Caco-2 (cell line): Measurements from ENCODE around the gene SORCS2. TPM values are rescaled to one million over a fixed set of nuclear protein-coding genes. Genes with fewer than 3 reads are reported as not detected.
A peak's percentile ranks its signal among the peaks of the same experiment; 100 is the strongest.

ENCODE experiments used
- BruUV-seq: library from RNA; stranded (reverse); fragments of 400-500 nt; replicated peaks from 2 replicates; lab custom pipeline; 2021; lab: Mats Ljungman, UMichigan
- CTCF ChIA-PET: fragments of 300-600 bp; sonication (Branson Sonifier 250); formaldehyde crosslinking; loops from one replicate; lab custom pipeline; 2022; ENCODE audit warnings: antibody characterized with exemption; lab: Charles Lee
- POLR2A ChIA-PET: fragments of 300-600 bp; sonication (Branson Sonifier 250); formaldehyde crosslinking; loops from one replicate; lab custom pipeline; 2022; ENCODE audit warnings: antibody characterized with exemption; lab: Charles Lee
- DNase-seq, 2 experiments: peaks; one replicate each; pipeline versions ENCODE4 v3.0.0 to v3.0.0-alpha.2; 2020 to 2022
- H3K27me3 ChIP-seq: replicated peaks from 2 replicates; pipeline ENCODE4 v1.6.0; 2011; ENCODE audit warnings: low read length; ENCODE audit not compliant: control insufficient read depth, insufficient read depth
- H3K36me3 ChIP-seq: 2 replicates; pipeline ENCODE4 v1.5.1; 2011; ENCODE audit warnings: low read length; ENCODE audit not compliant: control insufficient read depth, insufficient read depth
- H3K4me1 ChIP-seq: fragments of 250-450 bp; sonication (Bioruptor Pico); 2 replicates; pipeline ENCODE4 v1.5.1; 2020; ENCODE audit warnings: mild to moderate bottlenecking
- H3K4me3 ChIP-seq: 2 replicates; pipeline ENCODE4 v1.5.1; 2011; ENCODE audit warnings: low read depth, mild to moderate bottlenecking, control low read depth, low read length
- H3K9me3 ChIP-seq: fragments of 250-450 bp; sonication (Bioruptor Pico); 2 replicates; pipeline ENCODE4 v1.5.1; 2020; ENCODE audit warnings: mild to moderate bottlenecking, moderate library complexity
- H3K27ac Mint-ChIP-seq: one replicate; pipeline ENCODE4 v1.8.0; 2022; ENCODE audit warnings: mixed read lengths; ENCODE audit not compliant: unreplicated experiment
- H3K27me3 Mint-ChIP-seq: one replicate; pipeline ENCODE4 v1.8.0; 2022; ENCODE audit warnings: mixed read lengths; ENCODE audit not compliant: insufficient read depth, unreplicated experiment
- H3K36me3 Mint-ChIP-seq: one replicate; pipeline ENCODE4 v1.8.0; 2022; ENCODE audit warnings: mild to moderate bottlenecking, mixed read lengths; ENCODE audit not compliant: insufficient read depth, unreplicated experiment
- H3K4me1 Mint-ChIP-seq: one replicate; pipeline ENCODE4 v1.8.0; 2022; ENCODE audit warnings: low read depth, mixed read lengths; ENCODE audit not compliant: unreplicated experiment
- H3K4me3 Mint-ChIP-seq: one replicate; pipeline ENCODE4 v1.8.0; 2022; ENCODE audit warnings: mild to moderate bottlenecking, moderate library complexity, mixed read lengths; ENCODE audit not compliant: unreplicated experiment
- H3K9me3 Mint-ChIP-seq: one replicate; pipeline ENCODE4 v1.8.0; 2022; ENCODE audit warnings: mixed read lengths; ENCODE audit not compliant: unreplicated experiment
- intact Hi-C: fragments of 100-400 bp; cut with micrococcal nuclease; formaldehyde crosslinking; loops from one replicate; pipeline ENCODE4 v1.10.0; 2022; ENCODE audit not compliant: unreplicated experiment
- total RNA-seq: library from RNA; stranded (reverse); gene quantifications from 2 replicates; pipeline ENCODE4 v1.2.3, GENCODE V29; 2022
- TF ChIP-seq, protein P1 (sequence below), 2 experiments: fragments of 200-600 bp in 1 of 2; IDR thresholded peaks; 1 replicate in 1 of 2; 2 replicates in 1 of 2; pipeline versions ENCODE4 v1.5.1 to v1.8.0; 2011 to 2022; ENCODE audit warnings: antibody characterized with exemption in 1 of 2, control low read depth in 1 of 2, inconsistent platforms in 1 of 2, low read depth in 1 of 2, low read length in 1 of 2, mild to moderate bottlenecking in 1 of 2, moderate library complexity in 1 of 2; ENCODE audit not compliant: insufficient read depth in 1 of 2, severe bottlenecking in 1 of 2, unreplicated experiment in 1 of 2

Gene SORCS2
- total RNA-seq, 1 experiment from 2014 or later = 1.6 TPM

DNA sequence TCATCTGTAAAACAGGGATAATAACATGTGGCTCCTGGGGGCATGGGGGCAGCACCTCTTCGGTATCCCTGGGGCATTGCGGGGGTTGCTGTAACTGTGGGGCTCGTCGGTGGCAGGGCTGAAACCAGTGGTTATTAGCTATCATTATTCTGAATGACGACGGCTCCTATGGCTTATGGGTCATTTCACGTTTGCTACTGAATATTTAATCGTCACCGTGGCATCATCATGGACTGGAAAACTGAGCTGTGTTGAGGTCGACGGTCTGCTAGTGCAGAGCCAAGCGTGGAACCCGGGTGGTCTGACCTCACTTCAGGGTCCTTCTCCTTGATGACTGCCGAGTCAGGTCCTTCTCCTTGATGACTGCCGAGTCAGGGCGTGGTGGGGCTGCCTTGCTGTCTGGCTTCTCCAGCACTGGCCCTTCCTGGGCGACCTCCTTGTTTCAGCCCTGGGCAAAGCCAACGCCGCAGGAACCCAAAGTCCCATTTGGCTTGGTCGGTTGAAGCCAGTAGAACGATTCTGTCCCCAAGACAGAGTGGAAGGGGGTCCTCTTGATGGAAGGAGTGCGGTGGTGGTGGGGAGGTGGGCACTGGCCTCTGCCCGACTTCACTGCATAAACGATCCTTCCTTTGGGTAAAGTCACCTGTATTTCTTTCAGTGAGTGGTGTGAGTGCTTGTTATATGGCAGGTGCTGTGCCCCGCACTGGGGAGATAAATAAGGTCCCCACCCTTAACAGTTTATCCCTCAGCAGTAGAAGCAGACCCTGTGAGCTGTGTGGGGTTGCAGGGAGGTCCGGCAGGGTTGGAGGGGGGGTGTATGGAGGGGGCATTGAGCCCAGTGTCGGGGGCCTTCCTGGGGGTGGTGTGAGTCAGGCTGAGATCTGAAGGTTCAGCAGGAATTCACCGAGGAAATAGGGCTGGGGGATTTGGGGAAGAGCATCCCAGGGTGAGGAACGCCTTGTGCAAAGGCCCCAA lies 201.6 kb downstream of the SORCS2 start:
- Mint-ChIP-seq H3K27ac (no peak overlapping the region), H3K4me1 (no peaks in the 10 kb centered on the region), H3K9me3 (no peaks in the 10 kb centered on the region), H3K27me3 (no peaks in the 10 kb centered on the region), H3K4me3 (no peak overlapping the region), H3K36me3 (peaks cover 9% of the 10 kb centered on the region)
- ChIA-PET CTCF (interaction anchor here (0.6 to 1.0 kb wide), 2 partner anchors 68 to 73 kb away, joined by 3 to 4 read pairs; no protein-coding TSS in a partner anchor), POLR2A (no interaction called here)
- DNase-seq = no peak
- no peaks in the 10 kb centered on the region for H3K36me3 ChIP-seq
- TF ChIP-seq, protein P1, sequence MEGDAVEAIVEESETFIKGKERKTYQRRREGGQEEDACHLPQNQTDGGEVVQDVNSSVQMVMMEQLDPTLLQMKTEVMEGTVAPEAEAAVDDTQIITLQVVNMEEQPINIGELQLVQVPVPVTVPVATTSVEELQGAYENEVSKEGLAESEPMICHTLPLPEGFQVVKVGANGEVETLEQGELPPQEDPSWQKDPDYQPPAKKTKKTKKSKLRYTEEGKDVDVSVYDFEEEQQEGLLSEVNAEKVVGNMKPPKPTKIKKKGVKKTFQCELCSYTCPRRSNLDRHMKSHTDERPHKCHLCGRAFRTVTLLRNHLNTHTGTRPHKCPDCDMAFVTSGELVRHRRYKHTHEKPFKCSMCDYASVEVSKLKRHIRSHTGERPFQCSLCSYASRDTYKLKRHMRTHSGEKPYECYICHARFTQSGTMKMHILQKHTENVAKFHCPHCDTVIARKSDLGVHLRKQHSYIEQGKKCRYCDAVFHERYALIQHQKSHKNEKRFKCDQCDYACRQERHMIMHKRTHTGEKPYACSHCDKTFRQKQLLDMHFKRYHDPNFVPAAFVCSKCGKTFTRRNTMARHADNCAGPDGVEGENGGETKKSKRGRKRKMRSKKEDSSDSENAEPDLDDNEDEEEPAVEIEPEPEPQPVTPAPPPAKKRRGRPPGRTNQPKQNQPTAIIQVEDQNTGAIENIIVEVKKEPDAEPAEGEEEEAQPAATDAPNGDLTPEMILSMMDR (IDR thresholded peaks at IDR 0.05; ENCODE audit: insufficient read depth in 1 of 2, low read depth in 1 of 2, low read length in 1 of 2, severe bottlenecking in 1 of 2, unreplicated experiment in 1 of 2) = no peak
- H3K27me3 ChIP-seq = no peaks in the 10 kb centered on the region
- BruUV-seq = no TSS peak
- H3K4me1 ChIP-seq = no peaks in the 10 kb centered on the region
- no peaks in the 10 kb centered on the region for H3K9me3 ChIP-seq
- H3K4me3 ChIP-seq = no peak overlapping the region
- intact Hi-C loops = loop anchor here (1.0 kb wide), 1 partner anchor 68 kb away; no protein-coding TSS in a partner anchor

DNA sequence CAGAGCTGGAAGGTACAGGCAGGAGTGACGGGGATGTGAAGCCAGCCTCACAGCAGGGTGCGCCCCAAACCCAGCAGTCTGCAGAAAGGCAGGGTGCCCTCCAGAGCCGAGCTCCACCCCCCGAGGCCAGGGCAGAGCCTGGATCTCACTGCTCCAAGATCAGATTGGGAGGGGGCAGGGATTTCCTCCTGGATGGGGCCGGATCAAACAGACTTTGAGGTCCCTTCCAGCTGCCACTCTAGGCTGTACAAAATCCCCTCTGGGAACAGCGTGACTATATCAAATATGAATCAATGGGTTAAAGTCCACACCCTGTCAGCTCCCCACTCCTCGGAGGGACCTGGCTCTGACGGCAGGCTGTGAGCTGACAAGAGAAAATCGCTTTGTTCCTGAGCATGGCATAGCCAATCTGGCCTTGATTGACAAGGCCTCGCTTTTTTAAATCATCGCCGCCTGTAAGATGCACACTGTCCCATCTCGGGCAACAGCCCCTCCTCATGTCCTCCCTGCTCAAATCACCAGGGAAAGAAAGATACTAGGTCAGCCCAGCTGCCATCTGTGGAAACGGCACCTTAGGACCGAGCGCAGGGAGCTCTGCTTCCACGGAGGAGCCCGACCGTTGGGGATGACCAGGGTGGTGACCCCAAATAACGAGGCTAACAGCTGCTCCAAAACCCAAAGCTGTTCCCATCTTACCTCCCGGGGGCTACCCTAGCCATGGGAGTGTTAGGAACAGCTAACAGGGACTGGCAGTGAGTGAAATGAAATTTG lies 202.5 kb downstream of the SORCS2 start:
- H3K4me3 ChIP-seq = no peak overlapping the region
- Mint-ChIP-seq H3K27me3 (no peaks in the 10 kb centered on the region), H3K36me3 (no peaks in the 10 kb centered on the region), H3K4me1 (no peaks in the 10 kb centered on the region), H3K9me3 (no peaks in the 10 kb centered on the region), H3K27ac (no peak overlapping the region), H3K4me3 (no peak overlapping the region)
- H3K4me1 ChIP-seq = no peaks in the 10 kb centered on the region
- intact Hi-C loops = loop anchor here (1.0 kb wide), 1 partner anchor 67 kb away; no protein-coding TSS in a partner anchor
- DNase-seq = peak in 1 of 2 experiments; percentile 26
- H3K9me3 ChIP-seq = no peaks in the 10 kb centered on the region
- ChIA-PET POLR2A (no interaction called here), CTCF (interaction anchor here (1.0 kb wide), 1 partner anchor 67 kb away, joined by 4 read pairs; no protein-coding TSS in a partner anchor)
- TF ChIP-seq, protein P1 (IDR thresholded peaks at IDR 0.05; ENCODE audit: insufficient read depth in 1 of 2, low read depth in 1 of 2, low read length in 1 of 2, severe bottlenecking in 1 of 2, unreplicated experiment in 1 of 2) = no peak
- no peaks in the 10 kb centered on the region for H3K36me3 ChIP-seq
- no TSS peak for BruUV-seq
- no peaks in the 10 kb centered on the region for H3K27me3 ChIP-seq

DNA sequence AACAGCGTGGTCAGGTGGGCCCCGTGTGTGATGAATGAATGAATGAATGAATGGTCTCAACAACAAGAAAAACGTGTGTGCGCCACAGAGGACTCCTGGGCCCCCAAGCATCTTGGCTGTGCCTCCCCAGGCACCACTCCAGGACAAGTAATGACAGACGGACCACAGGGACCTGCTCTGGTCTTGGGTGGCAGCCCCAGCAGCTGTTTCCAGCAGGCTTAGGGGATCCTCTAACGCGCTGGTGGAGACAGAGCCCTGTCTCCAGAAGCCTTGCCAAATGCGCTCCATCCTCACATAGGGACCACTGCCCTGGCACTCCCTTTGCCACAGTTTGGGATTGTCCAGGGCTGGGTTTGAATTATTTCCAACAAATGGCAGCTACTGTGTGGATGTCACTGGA lies 203.3 kb downstream of the SORCS2 start:
- no peaks in the 10 kb centered on the region for H3K27me3 Mint-ChIP-seq
- TF ChIP-seq, protein P1 (IDR thresholded peaks at IDR 0.05; ENCODE audit: insufficient read depth in 1 of 2, low read depth in 1 of 2, low read length in 1 of 2, severe bottlenecking in 1 of 2, unreplicated experiment in 1 of 2) = no peak
- peaks cover 6% of the 10 kb centered on the region for H3K9me3 Mint-ChIP-seq
- BruUV-seq = no TSS peak
- ChIA-PET CTCF (no interaction called here), POLR2A (no interaction called here)
- peaks cover 5% of the 10 kb centered on the region for H3K4me1 Mint-ChIP-seq
- Histone ChIP-seq H3K4me3 (no peak overlapping the region), H3K36me3 (no peaks in the 10 kb centered on the region), H3K9me3 (no peaks in the 10 kb centered on the region), H3K27me3 (no peaks in the 10 kb centered on the region), H3K4me1 (no peaks in the 10 kb centered on the region)
- H3K4me3 Mint-ChIP-seq = no peak overlapping the region
- intact Hi-C loops = no loop called here
- H3K27ac Mint-ChIP-seq = no peak overlapping the region
- no peak for DNase-seq
- no peaks in the 10 kb centered on the region for H3K36me3 Mint-ChIP-seq
